Thyroid gland (tissue), 4 donors: ENCODE measurements around the gene DEFB124. TPM values are rescaled to one million over a fixed set of nuclear protein-coding genes. Genes with fewer than 3 reads are reported as not detected.

Source experiments
- DNase-seq, 2 donors: peaks; one replicate each; pipeline ENCODE4 v3.0.0-alpha.2; 2019
- H3K27ac ChIP-seq, 3 donors: fragments of 200-600 bp; sonication (generic); 1 replicate in 2 of 3; 2 replicates in 1 of 3; pipeline ENCODE4 v1.5.1; 2016 to 2019; ENCODE audit warnings: mild to moderate bottlenecking in 1 of 3, moderate library complexity in 1 of 3
- H3K27me3 ChIP-seq: fragments of 200-600 bp; sonication (generic); one replicate; pipeline ENCODE4 v1.5.1; 2019
- H3K36me3 ChIP-seq, 2 donors: fragments of 200-600 bp; sonication (generic); one replicate each; pipeline ENCODE4 v1.5.1; 2016 to 2019
- H3K4me1 ChIP-seq, 2 donors: fragments of 200-600 bp; sonication (generic); one replicate each; pipeline ENCODE4 v1.5.1; 2017 to 2019
- H3K4me3 ChIP-seq, 3 donors: fragments of 200-600 bp; sonication (generic); replicated peaks in 1 of 3; 1 replicate in 2 of 3; 2 replicates in 1 of 3; pipeline ENCODE4 v1.5.1; 2016; ENCODE audit warnings: mild to moderate bottlenecking in 1 of 3
- H3K9me3 ChIP-seq: fragments of 200-600 bp; sonication (generic); one replicate; pipeline ENCODE4 v1.5.1; 2017
- CTCF ChIP-seq, 6 experiments: fragments of 200-600 bp in 3 of 6; fragments of 450-650 bp in 3 of 6; sonication (generic) in 3 of 6; IDR thresholded peaks; one replicate each; pipeline ENCODE4 v1.5.1; 2016 to 2019; ENCODE audit warnings: antibody characterized with exemption in 6 of 6, mild to moderate bottlenecking in 2 of 6, inconsistent platforms in 1 of 6, moderate library complexity in 1 of 6
- POLR2A ChIP-seq, 2 donors: fragments of 450-650 bp; IDR thresholded peaks; one replicate each; pipeline ENCODE4 v1.6.1; 2017; ENCODE audit warnings: antibody characterized with exemption in 2 of 2, mild to moderate bottlenecking in 2 of 2, moderate library complexity in 1 of 2
- WGBS, 2 donors: methylation state at CpG; one replicate each; pipeline ENCODE4 v1.1.5; 2017; 5-methylcytosine and 5-hydroxymethylcytosine counted together
- intact Hi-C: fragments of 100-400 bp; cut with DNase I; formaldehyde crosslinking; loops from one replicate; pipeline ENCODE4 v1.15.1; 2023
- total RNA-seq, 4 donors: library from RNA; depleted of rRNA; stranded (reverse); fragments of >200 nt; gene quantifications; one replicate each; pipeline ENCODE4 v1.2.3, GENCODE V29; 2016

DEFB124 gene
- total RNA-seq, 4 donors from 2014 or later = not detected

- H3K4me1 ChIP-seq = peaks cover 7 to 17% of the 10 kb centered on the region in 2 donors
- no peak overlapping the region for H3K4me3 ChIP-seq
- H3K36me3 ChIP-seq = no peaks in the 10 kb centered on the region
- WGBS, 2 donors = 60 to 66% methylated on average over 6 of the region's 6 CpGs
- intact Hi-C loops = no loop called here
- H3K27me3 ChIP-seq = no peaks in the 10 kb centered on the region
- H3K27ac ChIP-seq = no peak overlapping the region
- no peaks in the 10 kb centered on the region for H3K9me3 ChIP-seq
- no peak for DNase-seq
- TF ChIP-seq CTCF (IDR thresholded peaks at IDR 0.05) = no peak
- no peak for TF ChIP-seq POLR2A (IDR thresholded peaks at IDR 0.05)
These were observed 1.3 kb upstream of the DEFB124 start for GRCh38 chr20:31476294-31476585.

GRCh38 chr20:31475472-31476293, 756 bp upstream of the DEFB124 start:
- Histone ChIP-seq H3K27ac (peak overlapping the region in 2 of 3 donors; percentile 40 to 53), H3K4me3 (peak overlapping the region in 1 of 3 donors; percentile 25), H3K36me3 (no peaks in the 10 kb centered on the region), H3K9me3 (no peaks in the 10 kb centered on the region), H3K27me3 (no peaks in the 10 kb centered on the region), H3K4me1 (peaks cover 7 to 17% of the 10 kb centered on the region in 2 donors)
- no peak for TF ChIP-seq CTCF (IDR thresholded peaks at IDR 0.05)
- no peak for TF ChIP-seq POLR2A (IDR thresholded peaks at IDR 0.05)
- DNase-seq = no peak
- intact Hi-C loops = no loop called here
- 6% methylated on average over 17 of the region's 29 CpGs; no CpG with 5 or more reads in 1 of the 2 donors for WGBS, 2 donors

- Histone ChIP-seq H3K27ac (no peak overlapping the region), H3K9me3 (no peaks in the 10 kb centered on the region), H3K27me3 (no peaks in the 10 kb centered on the region), H3K4me3 (no peak overlapping the region), H3K36me3 (no peaks in the 10 kb centered on the region), H3K4me1 (peaks cover 7 to 17% of the 10 kb centered on the region in 2 donors)
- TF ChIP-seq CTCF (IDR thresholded peaks at IDR 0.05) (no peak), POLR2A (IDR thresholded peaks at IDR 0.05) (no peak)
- intact Hi-C loops = no loop called here
- 28 to 30% methylated on average over 2 of the region's 2 CpGs for WGBS, 2 donors
- no peak for DNase-seq
These were observed 860 bp downstream of the DEFB124 start for GRCh38 chr20:31474097-31474436.

- Histone ChIP-seq H3K9me3 (no peaks in the 10 kb centered on the region), H3K27ac (no peak overlapping the region), H3K4me3 (no peak overlapping the region), H3K4me1 (peaks cover 7 to 17% of the 10 kb centered on the region in 2 donors), H3K27me3 (no peaks in the 10 kb centered on the region), H3K36me3 (no peaks in the 10 kb centered on the region)
- TF ChIP-seq CTCF (IDR thresholded peaks at IDR 0.05) (no peak), POLR2A (IDR thresholded peaks at IDR 0.05) (no peak)
- DNase-seq = no peak
- WGBS, 2 donors = 84 to 86% methylated on average over 5 of the region's 5 CpGs
- intact Hi-C loops = no loop called here
These were observed 1.4 kb downstream of the DEFB124 start for GRCh38 chr20:31473331-31474096.
